ENCODE measurements around the gene MRPS18A.

DNA sequence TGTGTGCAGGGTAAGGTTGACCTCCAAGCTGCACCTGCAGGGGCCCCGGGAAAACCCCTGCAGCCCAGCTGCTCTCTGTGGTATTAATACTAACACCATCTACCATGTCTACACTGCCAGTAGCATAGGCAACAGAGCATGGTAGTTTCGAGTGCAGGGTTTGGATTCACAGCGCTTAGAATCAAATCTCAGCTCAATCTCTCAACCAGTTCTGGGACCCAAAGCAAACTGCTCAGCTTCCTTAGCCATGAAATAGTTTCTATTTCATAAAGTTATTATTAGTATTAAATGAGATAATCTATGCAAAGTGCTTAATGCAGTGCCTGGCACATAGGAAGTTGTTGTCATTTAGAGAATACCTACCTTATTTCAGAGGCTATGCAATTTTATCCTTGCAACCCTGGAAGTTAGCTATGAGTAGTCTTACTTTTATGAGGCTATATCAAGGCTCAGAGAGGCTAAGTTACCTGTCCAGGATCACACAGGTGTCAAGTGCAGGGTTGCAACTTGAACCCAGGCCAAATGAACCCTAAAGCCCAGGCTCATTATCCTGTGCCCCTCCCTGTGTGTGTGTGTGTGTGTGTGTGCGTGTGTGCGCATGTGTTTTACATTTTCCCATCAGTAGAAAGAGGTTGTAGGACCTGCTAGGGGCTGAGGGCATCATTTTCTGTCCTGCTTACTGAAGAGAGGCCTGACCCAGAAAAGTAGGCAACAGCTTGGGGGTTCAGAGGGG is 27.6 kb upstream of the MRPS18A start:
- TF ChIP-seq, protein P1, sequence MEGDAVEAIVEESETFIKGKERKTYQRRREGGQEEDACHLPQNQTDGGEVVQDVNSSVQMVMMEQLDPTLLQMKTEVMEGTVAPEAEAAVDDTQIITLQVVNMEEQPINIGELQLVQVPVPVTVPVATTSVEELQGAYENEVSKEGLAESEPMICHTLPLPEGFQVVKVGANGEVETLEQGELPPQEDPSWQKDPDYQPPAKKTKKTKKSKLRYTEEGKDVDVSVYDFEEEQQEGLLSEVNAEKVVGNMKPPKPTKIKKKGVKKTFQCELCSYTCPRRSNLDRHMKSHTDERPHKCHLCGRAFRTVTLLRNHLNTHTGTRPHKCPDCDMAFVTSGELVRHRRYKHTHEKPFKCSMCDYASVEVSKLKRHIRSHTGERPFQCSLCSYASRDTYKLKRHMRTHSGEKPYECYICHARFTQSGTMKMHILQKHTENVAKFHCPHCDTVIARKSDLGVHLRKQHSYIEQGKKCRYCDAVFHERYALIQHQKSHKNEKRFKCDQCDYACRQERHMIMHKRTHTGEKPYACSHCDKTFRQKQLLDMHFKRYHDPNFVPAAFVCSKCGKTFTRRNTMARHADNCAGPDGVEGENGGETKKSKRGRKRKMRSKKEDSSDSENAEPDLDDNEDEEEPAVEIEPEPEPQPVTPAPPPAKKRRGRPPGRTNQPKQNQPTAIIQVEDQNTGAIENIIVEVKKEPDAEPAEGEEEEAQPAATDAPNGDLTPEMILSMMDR (conservative IDR thresholded peaks at IDR 0.05; ENCODE audit: low read depth in 2 of 2), result no peak
- no peak for TF ChIP-seq EZH2phosphoT487 (IDR thresholded peaks at IDR 0.05; ENCODE audit: unreplicated experiment)
- TF ChIP-seq, protein P2, sequence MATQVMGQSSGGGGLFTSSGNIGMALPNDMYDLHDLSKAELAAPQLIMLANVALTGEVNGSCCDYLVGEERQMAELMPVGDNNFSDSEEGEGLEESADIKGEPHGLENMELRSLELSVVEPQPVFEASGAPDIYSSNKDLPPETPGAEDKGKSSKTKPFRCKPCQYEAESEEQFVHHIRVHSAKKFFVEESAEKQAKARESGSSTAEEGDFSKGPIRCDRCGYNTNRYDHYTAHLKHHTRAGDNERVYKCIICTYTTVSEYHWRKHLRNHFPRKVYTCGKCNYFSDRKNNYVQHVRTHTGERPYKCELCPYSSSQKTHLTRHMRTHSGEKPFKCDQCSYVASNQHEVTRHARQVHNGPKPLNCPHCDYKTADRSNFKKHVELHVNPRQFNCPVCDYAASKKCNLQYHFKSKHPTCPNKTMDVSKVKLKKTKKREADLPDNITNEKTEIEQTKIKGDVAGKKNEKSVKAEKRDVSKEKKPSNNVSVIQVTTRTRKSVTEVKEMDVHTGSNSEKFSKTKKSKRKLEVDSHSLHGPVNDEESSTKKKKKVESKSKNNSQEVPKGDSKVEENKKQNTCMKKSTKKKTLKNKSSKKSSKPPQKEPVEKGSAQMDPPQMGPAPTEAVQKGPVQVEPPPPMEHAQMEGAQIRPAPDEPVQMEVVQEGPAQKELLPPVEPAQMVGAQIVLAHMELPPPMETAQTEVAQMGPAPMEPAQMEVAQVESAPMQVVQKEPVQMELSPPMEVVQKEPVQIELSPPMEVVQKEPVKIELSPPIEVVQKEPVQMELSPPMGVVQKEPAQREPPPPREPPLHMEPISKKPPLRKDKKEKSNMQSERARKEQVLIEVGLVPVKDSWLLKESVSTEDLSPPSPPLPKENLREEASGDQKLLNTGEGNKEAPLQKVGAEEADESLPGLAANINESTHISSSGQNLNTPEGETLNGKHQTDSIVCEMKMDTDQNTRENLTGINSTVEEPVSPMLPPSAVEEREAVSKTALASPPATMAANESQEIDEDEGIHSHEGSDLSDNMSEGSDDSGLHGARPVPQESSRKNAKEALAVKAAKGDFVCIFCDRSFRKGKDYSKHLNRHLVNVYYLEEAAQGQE (IDR thresholded peaks at IDR 0.05; ENCODE audit: unreplicated experiment), result no peak
- TF ChIP-seq EZH2 (IDR thresholded peaks at IDR 0.05; ENCODE audit: low read depth, unreplicated experiment), result no peak
- no peak for TF ChIP-seq POLR2AphosphoS5 (IDR thresholded peaks at IDR 0.05; ENCODE audit: low read depth)

Data from GM23338 (cell line).